Measurements from ENCODE around the gene COL3A1.

The COL3A1 gene

DNA sequence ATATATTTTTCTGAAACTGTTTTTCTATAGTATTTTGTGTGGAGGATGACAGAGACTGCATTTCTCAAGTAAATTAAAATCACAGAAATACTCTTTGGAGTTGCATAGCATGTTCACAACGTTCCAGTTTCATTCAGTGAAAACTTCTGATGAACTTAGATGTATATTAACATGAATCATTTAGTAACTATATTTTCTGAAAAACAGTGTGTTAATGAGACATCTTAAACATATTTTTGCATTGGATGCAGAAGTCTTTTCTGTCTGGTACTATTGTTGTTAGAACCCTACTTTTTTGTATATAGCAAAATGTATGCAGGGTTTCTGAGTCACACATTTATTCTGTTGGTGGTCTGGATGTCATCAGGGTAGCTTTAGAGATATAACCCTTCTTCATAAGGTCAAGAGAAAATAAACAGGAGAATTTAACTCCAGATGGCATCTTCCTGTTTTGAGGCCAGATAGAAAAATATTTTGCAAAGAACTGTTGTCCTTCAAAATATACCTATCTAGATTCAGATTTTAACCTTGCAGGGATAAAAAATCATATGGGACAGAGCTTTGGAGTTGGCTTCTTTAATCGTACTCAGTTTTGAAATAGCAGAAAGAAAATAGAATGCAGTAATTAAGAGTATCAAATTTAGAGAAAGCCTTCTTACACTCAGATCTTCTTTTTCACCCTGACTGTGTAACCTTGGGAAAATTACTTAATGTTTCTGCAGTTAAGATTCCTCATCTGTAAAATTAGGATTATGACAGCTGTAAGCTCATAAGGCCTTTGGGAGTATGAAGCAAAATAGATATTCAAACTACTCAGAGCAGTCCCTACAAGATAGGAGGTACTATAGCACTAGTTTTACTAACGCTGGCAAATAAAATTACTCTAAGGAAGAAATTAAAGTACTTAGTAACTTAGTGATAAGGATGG is 5.3 kb downstream of the COL3A1 start:
- CTCF ChIA-PET: interaction anchor here (0.5 to 1.2 kb wide), 3 partner anchors 86 to 492 kb away, joined by 3 to 4 read pairs (median 3); no protein-coding TSS in a partner anchor
- DNase-seq (ENCODE audit: extremely low spot score): no peak
- TF ChIP-seq ELF4 (IDR thresholded peaks at IDR 0.05): no peak
- no peak for TF ChIP-seq ARNT (IDR thresholded peaks at IDR 0.05)
- TF ChIP-seq, protein P1, sequence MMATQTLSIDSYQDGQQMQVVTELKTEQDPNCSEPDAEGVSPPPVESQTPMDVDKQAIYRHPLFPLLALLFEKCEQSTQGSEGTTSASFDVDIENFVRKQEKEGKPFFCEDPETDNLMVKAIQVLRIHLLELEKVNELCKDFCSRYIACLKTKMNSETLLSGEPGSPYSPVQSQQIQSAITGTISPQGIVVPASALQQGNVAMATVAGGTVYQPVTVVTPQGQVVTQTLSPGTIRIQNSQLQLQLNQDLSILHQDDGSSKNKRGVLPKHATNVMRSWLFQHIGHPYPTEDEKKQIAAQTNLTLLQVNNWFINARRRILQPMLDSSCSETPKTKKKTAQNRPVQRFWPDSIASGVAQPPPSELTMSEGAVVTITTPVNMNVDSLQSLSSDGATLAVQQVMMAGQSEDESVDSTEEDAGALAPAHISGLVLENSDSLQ (IDR thresholded peaks at IDR 0.05): no peak
- TF ChIP-seq FOXM1 (IDR thresholded peaks at IDR 0.05; ENCODE audit: borderline replicate concordance): no peak
- no peak for TF ChIP-seq BHLHE40 (IDR thresholded peaks at IDR 0.05; ENCODE audit: borderline replicate concordance)
- TF ChIP-seq HDGF (IDR thresholded peaks at IDR 0.05; ENCODE audit: borderline replicate concordance): no peak
- no peak for TF ChIP-seq FOXK2 (IDR thresholded peaks at IDR 0.05)
- TF ChIP-seq TARDBP (IDR thresholded peaks at IDR 0.05): no peak
- TF ChIP-seq LEF1 (IDR thresholded peaks at IDR 0.05; ENCODE audit: borderline replicate concordance): no peak
- no peak for TF ChIP-seq SUZ12 (IDR thresholded peaks at IDR 0.05)
- no peak for TF ChIP-seq L3MBTL2 (conservative IDR thresholded peaks at IDR 0.05)
- TF ChIP-seq ZNF384 (IDR thresholded peaks at IDR 0.05): no peak
- TF ChIP-seq SP1 (IDR thresholded peaks at IDR 0.05): no peak
- no peak for TF ChIP-seq CTBP1 (IDR thresholded peaks at IDR 0.05; ENCODE audit: borderline replicate concordance)
- no peak for TF ChIP-seq FOXA1 (IDR thresholded peaks at IDR 0.05)
- POLR2A ChIA-PET: no interaction called here

GRCh38 chr2:188983427-188984064 is 9.4 kb downstream of the COL3A1 start:
- ChIA-PET POLR2A (no interaction called here), CTCF (interaction anchor here (0.6 to 1.8 kb wide), 3 partner anchors 41 to 1128 kb away, joined by 3 to 6 read pairs (median 3); no protein-coding TSS in a partner anchor)
- DNase-seq (ENCODE audit: extremely low spot score): no peak
- TF ChIP-seq TARDBP (IDR thresholded peaks at IDR 0.05): no peak
- TF ChIP-seq BHLHE40 (IDR thresholded peaks at IDR 0.05; ENCODE audit: borderline replicate concordance): no peak
- TF ChIP-seq, protein P1 (IDR thresholded peaks at IDR 0.05): no peak
- TF ChIP-seq CTBP1 (IDR thresholded peaks at IDR 0.05; ENCODE audit: borderline replicate concordance): no peak

GRCh38 chr2:188984065-188984491 is 9.9 kb downstream of the COL3A1 start:
- CTCF ChIA-PET: interaction anchor here (0.6 to 1.8 kb wide), 3 partner anchors 40 to 1129 kb away, joined by 3 to 6 read pairs (median 3); no protein-coding TSS in a partner anchor
- TF ChIP-seq TARDBP (IDR thresholded peaks at IDR 0.05) (no peak), BHLHE40 (IDR thresholded peaks at IDR 0.05; ENCODE audit: borderline replicate concordance) (no peak), LEF1 (IDR thresholded peaks at IDR 0.05; ENCODE audit: borderline replicate concordance) (no peak)
- no peak for DNase-seq (ENCODE audit: extremely low spot score)
- POLR2A ChIA-PET: no interaction called here

DNA sequence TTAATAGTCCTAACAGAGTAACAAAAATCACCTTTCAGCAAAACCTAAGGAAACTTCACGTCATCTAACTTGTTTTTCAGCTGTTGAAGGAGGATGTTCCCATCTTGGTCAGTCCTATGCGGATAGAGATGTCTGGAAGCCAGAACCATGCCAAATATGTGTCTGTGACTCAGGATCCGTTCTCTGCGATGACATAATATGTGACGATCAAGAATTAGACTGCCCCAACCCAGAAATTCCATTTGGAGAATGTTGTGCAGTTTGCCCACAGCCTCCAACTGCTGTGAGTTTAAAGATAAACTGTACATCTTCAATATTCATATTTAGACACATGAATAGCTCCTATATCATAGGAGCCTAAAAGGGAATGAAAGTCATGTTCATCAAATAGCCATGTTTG is 10.5 kb downstream of the COL3A1 start:
- POLR2A ChIA-PET: no interaction called here
- CTCF ChIA-PET: interaction anchor here (1.8 kb wide), 1 partner anchor 462 kb away, joined by 6 read pairs; no protein-coding TSS in a partner anchor
- no peak for DNase-seq (ENCODE audit: extremely low spot score)
- TF ChIP-seq TARDBP (IDR thresholded peaks at IDR 0.05) (no peak), FOXM1 (IDR thresholded peaks at IDR 0.05; ENCODE audit: borderline replicate concordance) (no peak), BHLHE40 (IDR thresholded peaks at IDR 0.05; ENCODE audit: borderline replicate concordance) (no peak), SUZ12 (IDR thresholded peaks at IDR 0.05) (no peak), ARNT (IDR thresholded peaks at IDR 0.05) (no peak), LEF1 (IDR thresholded peaks at IDR 0.05; ENCODE audit: borderline replicate concordance) (no peak), NFRKB (IDR thresholded peaks at IDR 0.05) (no peak), FOXK2 (IDR thresholded peaks at IDR 0.05) (no peak), ELF4 (IDR thresholded peaks at IDR 0.05) (no peak), HDGF (IDR thresholded peaks at IDR 0.05; ENCODE audit: borderline replicate concordance) (no peak), FOXA1 (IDR thresholded peaks at IDR 0.05) (no peak), L3MBTL2 (conservative IDR thresholded peaks at IDR 0.05) (no peak)
- TF ChIP-seq, protein P1 (IDR thresholded peaks at IDR 0.05): no peak

DNA sequence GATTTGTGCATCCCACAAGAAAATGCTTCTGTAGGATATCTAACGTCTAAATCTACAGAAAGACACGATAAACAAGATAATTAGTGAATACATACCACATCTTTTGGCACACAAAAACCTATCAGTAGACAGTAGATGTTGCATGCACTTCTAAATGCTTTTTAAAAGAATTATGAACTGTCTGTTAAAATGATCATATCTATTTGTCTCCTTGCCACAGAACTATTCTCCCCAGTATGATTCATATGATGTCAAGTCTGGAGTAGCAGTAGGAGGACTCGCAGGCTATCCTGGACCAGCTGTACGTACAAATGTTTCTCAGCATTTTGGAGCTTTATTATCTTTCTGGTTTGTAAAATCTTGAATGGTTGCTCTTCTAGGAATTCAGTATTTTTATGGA is 12.7 kb downstream of the COL3A1 start:
- no peak for DNase-seq (ENCODE audit: extremely low spot score)
- ChIA-PET POLR2A (no interaction called here), CTCF (no interaction called here)
- TF ChIP-seq FOXK2 (IDR thresholded peaks at IDR 0.05): no peak
- TF ChIP-seq TARDBP (IDR thresholded peaks at IDR 0.05): no peak
- no peak for TF ChIP-seq FOXA1 (IDR thresholded peaks at IDR 0.05)
- no peak for TF ChIP-seq SUZ12 (IDR thresholded peaks at IDR 0.05)
- no peak for TF ChIP-seq CTBP1 (IDR thresholded peaks at IDR 0.05; ENCODE audit: borderline replicate concordance)
- TF ChIP-seq, protein P1 (IDR thresholded peaks at IDR 0.05): no peak
- no peak for TF ChIP-seq ELF4 (IDR thresholded peaks at IDR 0.05)
- TF ChIP-seq HDGF (IDR thresholded peaks at IDR 0.05; ENCODE audit: borderline replicate concordance): no peak
- no peak for TF ChIP-seq BHLHE40 (IDR thresholded peaks at IDR 0.05; ENCODE audit: borderline replicate concordance)
- no peak for TF ChIP-seq L3MBTL2 (conservative IDR thresholded peaks at IDR 0.05)
- no peak for TF ChIP-seq SP1 (IDR thresholded peaks at IDR 0.05)
- no peak for TF ChIP-seq ZNF384 (IDR thresholded peaks at IDR 0.05)
- TF ChIP-seq FOXM1 (IDR thresholded peaks at IDR 0.05; ENCODE audit: borderline replicate concordance): no peak
- no peak for TF ChIP-seq NFRKB (IDR thresholded peaks at IDR 0.05)
- TF ChIP-seq ARNT (IDR thresholded peaks at IDR 0.05): no peak

All from HEK293T (cell line).